GM19372 (cell line): ENCODE measurements around the gene GABRG3.

Experiments used
- ATAC-seq: cut with Tn5 transposase; IDR thresholded peaks from one replicate; pipeline ENCODE4 v1.9.1; 2021; ENCODE audit warnings: mild to moderate bottlenecking, low read depth, moderate library complexity; ENCODE audit not compliant: unreplicated experiment

Gene GABRG3

GRCh38 chr15:27383726-27384125, 412.7 kb downstream of the GABRG3 start:
- no peak for ATAC-seq

GRCh38 chr15:27392163-27392562, 421.2 kb downstream of the GABRG3 start:
- ATAC-seq: no peak

- no peak for ATAC-seq
These were observed 425.5 kb downstream of the GABRG3 start for GRCh38 chr15:27396521-27396920.

- ATAC-seq: no peak
These were observed 426.0 kb downstream of the GABRG3 start for GRCh38 chr15:27396996-27397395.

GRCh38 chr15:27398631-27399161, 427.7 kb downstream of the GABRG3 start:
- ATAC-seq: no peak

GRCh38 chr15:27399241-27399640, 428.3 kb downstream of the GABRG3 start:
- no peak for ATAC-seq

- no peak for ATAC-seq
These were observed 430.5 kb downstream of the GABRG3 start for GRCh38 chr15:27401471-27401870.

GRCh38 chr15:27408428-27408827, 437.4 kb downstream of the GABRG3 start:
- ATAC-seq: no peak

GRCh38 chr15:27410996-27411605, 440.1 kb downstream of the GABRG3 start:
- ATAC-seq: no peak

GRCh38 chr15:27412415-27412814, 441.4 kb downstream of the GABRG3 start:
- no peak for ATAC-seq

GRCh38 chr15:27414168-27414870, 443.3 kb downstream of the GABRG3 start:
- ATAC-seq: no peak

- no peak for ATAC-seq
These were observed 447.7 kb downstream of the GABRG3 start for GRCh38 chr15:27418726-27419125.

- no peak for ATAC-seq
These were observed 452.0 kb downstream of the GABRG3 start for GRCh38 chr15:27422997-27423396.

GRCh38 chr15:27426805-27427204, 455.8 kb downstream of the GABRG3 start:
- ATAC-seq: no peak

GRCh38 chr15:27427276-27427675, 456.3 kb downstream of the GABRG3 start:
- no peak for ATAC-seq

GRCh38 chr15:27428151-27428550, 457.2 kb downstream of the GABRG3 start:
- no peak for ATAC-seq

- no peak for ATAC-seq
These were observed 458.6 kb downstream of the GABRG3 start for GRCh38 chr15:27429577-27429976.

GRCh38 chr15:27433604-27434003, 462.6 kb downstream of the GABRG3 start:
- ATAC-seq: no peak

- no peak for ATAC-seq
These were observed 467.7 kb downstream of the GABRG3 start for GRCh38 chr15:27438403-27439375.

GRCh38 chr15:27441120-27441519, 470.1 kb downstream of the GABRG3 start:
- ATAC-seq: no peak

- no peak for ATAC-seq
These were observed 477.3 kb downstream of the GABRG3 start for GRCh38 chr15:27448234-27448633.
